LNCaP clone FGC (cell line): ENCODE data around the gene TMEM117.
A peak's percentile ranks its signal among the peaks of the same experiment; 100 is the strongest.

Experiments
- DNase-seq: peaks from one replicate; pipeline ENCODE4 v3.0.0-alpha.2; 2011; ENCODE audit warnings: low read depth
- H3K4me3 ChIP-seq: 2 replicates; pipeline ENCODE4 v1.5.1; 2011; ENCODE audit warnings: mild to moderate bottlenecking, low read depth, low read length, control low read depth
- CTCF ChIP-seq: IDR thresholded peaks from 2 replicates; pipeline ENCODE4 v1.5.1; 2012; ENCODE audit warnings: mild to moderate bottlenecking; ENCODE audit not compliant: control insufficient read depth, insufficient read depth; ENCODE audit errors: extremely low read depth

Gene TMEM117

DNA sequence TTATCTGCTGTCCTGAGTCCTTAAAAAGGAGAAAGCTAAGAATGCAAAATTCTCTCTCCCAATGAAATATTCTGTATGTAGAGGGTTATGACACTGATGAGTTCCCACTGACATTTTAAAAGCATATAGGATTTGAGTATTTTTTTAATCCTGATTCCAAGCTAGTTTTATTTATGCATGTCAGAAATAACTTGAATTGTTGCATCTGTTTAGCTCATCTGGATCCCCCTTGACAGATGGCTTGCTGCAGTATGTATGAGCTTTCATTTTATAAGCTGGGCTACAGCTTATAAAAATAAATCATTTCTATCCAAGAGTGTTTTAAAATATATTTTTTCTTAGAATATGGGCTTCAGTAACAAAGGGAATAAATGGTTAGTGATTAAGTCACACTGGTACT, 545.0 kb downstream of the TMEM117 start:
- DNase-seq, result no peak
- no peak for TF ChIP-seq CTCF

DNA sequence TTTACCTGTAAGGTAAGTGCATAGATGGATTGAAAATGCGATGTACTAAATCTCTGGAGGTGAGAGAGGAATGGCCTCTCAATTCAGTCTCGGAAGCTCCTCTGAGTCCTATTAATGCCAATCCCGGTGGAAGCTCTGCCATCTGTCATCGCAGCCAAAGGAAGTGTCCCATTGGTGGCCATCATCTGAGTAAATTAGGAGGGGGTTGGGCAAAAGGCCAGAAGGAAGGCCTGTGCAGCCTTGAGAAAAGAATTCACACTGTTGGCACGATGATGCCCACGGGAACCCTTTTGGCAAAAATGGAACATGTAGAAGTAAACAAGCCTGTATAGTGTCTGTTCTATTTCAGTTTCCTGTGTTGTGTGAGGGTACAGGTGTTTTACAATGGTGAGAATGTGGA, 545.5 kb downstream of the TMEM117 start:
- TF ChIP-seq CTCF, result no peak
- no peak for DNase-seq
- no peak overlapping the region for H3K4me3 ChIP-seq

More for the DNA sequence above, 545.0 kb downstream of the TMEM117 start:
- H3K4me3 ChIP-seq, result no peak overlapping the region

DNA sequence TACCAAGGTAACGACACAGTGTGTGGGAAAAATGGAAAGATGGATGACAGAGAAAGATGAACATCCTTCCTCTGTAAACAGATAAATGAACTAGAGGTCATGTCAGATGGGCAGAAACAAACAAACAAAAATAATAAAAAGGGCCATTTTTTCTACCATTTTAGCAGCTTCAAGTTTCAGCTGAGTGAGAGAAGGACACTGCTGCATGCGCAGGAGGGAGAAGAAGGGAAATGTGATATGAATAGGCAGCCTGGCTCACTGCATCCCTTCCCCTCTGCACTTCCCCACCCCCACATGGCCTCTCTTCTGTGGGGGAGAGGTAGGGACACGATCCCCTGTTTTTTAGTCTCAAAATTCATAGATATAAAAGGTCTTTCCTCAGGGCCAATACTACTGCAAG, 548.3 kb downstream of the TMEM117 start:
- DNase-seq, result no peak
- no peak overlapping the region for H3K4me3 ChIP-seq
- no peak for TF ChIP-seq CTCF

DNA sequence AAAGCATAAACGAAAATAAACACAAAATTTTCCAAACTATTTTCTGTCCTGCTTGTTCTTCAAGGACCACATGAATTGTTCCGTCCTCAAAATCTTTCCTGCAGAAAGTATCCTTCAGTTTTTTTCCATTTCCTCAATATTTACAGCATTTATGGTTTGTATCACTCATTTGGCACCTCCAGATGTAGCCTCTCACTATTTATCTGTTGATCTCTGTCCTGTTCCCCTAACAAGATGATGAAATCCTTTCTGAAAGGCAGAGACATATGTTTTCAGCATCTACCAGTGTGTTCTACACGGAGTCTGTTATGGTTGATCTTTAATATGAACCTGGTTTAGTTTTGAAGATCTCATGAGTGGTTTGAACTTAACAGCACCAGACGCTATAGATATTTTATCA, 550.1 kb downstream of the TMEM117 start:
- no peak for DNase-seq
- no peak for TF ChIP-seq CTCF
- H3K4me3 ChIP-seq, result no peak overlapping the region

GRCh38 chr12:44387581-44387980, 551.7 kb downstream of the TMEM117 start:
- no peak for TF ChIP-seq CTCF
- no peak overlapping the region for H3K4me3 ChIP-seq
- DNase-seq, result no peak

DNA sequence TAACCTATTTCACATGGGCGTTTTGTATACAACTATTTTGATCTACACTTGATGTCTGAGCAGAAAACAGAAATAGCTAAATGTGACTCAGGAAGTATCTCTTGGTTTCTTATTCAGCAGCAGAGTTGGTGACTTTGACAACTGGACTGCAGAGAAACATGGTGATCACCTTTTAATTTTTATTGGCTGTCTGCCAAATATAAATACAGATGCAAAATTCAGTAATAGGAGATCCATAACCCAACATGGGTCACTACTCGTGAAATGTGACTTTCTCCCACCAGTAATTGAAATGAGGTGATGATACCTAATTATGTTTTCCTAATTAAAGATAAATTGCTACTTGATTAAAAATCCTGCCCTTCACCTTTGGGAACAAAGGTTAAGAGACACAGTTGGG, 553.2 kb downstream of the TMEM117 start:
- no peak for DNase-seq
- H3K4me3 ChIP-seq, result no peak overlapping the region
- no peak for TF ChIP-seq CTCF

DNA sequence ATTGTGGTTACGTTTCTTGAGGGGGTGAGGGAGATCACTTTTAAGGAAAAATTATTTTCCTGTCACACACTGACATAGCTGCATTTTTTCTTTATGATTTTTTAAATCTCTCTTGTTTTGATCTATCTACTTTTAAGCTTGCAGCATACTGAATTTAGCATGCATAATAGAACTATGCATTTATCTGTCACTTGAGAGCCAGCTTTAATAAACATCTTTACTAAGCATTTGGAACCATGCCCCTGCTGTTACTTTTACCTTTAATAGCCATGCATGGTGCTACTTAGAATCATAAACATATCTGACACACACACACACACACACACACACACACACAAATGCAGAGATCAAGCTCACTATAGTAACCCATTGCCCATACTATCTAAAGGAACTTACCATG, 554.0 kb downstream of the TMEM117 start:
- peak; percentile 19; the same call in 1 of the 2 replicates for TF ChIP-seq CTCF
- DNase-seq, result no peak
- H3K4me3 ChIP-seq, result no peak overlapping the region
